GM19438 (cell line): ENCODE measurements around the gene ACSS3.

Source experiments
- ATAC-seq: cut with Tn5 transposase; IDR thresholded peaks from one replicate; pipeline ENCODE4 v1.9.1; 2021; ENCODE audit warnings: low read depth; ENCODE audit not compliant: unreplicated experiment

Gene ACSS3

DNA sequence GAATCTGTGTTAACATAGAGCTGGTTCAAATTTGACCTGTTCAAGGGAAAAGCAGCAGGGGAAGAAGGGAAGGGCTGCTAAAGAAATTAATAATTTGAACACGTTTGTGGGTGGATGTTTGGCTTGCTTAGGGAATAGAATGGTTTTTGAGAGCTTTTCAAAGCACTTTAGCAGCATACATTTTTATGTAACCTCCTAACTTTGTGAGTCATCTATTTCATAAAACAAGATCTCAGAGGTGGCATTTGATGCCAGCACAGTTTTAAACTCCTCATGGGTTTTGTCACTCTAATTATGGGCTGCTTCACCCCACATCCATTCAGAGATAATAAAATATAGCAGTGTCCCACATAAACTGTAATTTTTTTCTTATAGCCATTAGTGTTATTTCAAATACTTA, 143.8 kb downstream of the ACSS3 start:
- no peak for ATAC-seq

DNA sequence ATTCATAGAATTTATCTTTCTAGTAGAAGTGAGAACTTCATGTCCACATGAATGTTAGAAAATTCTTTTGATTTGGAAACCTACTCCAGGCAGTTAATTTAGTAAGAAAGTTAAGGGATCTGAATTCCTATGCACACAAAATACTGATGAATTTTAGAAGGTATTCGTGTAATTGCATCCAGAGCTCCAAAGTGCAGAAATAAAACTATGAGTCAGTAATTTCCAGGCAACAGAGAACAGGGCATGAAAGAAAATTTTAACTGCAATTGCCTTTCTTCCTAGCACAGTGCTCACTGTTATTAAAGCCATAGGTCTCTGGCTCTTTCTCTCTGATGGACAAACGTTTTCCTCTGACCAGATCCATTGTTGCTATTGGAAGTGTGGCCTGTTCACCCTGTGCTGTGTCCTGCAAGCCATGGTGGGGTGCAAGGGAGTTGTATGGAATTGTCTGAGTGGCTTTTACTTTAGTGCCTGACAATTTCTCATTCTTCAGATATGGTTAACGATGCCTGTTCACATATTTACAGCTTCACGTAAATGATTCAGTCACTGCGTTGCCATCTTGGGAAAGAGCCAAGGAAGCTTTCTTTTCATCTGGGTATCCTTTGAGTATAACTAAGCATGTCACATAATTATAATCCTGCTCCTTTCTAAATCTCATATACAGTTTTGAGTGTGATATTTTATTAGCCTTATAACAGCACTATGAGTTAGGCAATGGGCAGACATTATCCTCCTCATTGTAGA, 145.1 kb downstream of the ACSS3 start:
- no peak for ATAC-seq

DNA sequence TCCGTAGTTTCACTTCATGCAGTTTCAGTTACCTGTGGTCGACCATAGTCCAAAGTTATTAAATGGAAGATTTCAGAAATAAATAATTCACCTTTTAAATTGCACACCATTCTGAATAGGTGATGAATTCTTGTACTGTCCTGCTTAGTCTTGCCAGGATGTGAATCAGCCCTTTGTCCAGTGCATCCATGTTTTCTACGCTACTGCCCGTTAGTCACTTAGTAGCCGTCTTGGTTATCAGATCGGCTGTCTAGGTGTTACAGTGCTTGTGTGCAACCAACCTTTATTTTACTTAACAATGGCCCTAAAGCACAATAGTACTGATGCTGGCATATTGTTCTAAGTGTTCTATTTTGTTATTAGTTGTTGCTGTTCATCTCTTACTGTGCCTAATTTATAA, 146.7 kb downstream of the ACSS3 start:
- ATAC-seq: no peak

DNA sequence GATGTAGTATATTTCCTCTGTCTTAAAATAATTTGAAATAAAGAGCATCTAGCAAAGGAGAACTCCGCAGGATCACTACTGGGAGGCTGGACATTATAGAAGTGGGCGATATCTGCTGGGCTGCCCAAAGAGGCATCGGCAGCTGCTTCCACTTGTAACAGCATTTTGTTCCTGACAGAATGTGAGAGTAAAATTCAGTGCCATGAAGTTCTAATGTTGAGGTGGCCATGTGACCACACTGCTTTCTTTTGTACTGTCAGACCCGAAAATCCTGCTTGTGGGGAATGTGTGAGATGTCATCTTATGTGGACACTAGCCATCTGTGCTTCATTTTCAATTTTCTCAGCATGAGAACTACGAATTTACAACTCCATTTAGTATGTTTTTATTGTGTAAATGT, 151.9 kb downstream of the ACSS3 start:
- no peak for ATAC-seq

DNA sequence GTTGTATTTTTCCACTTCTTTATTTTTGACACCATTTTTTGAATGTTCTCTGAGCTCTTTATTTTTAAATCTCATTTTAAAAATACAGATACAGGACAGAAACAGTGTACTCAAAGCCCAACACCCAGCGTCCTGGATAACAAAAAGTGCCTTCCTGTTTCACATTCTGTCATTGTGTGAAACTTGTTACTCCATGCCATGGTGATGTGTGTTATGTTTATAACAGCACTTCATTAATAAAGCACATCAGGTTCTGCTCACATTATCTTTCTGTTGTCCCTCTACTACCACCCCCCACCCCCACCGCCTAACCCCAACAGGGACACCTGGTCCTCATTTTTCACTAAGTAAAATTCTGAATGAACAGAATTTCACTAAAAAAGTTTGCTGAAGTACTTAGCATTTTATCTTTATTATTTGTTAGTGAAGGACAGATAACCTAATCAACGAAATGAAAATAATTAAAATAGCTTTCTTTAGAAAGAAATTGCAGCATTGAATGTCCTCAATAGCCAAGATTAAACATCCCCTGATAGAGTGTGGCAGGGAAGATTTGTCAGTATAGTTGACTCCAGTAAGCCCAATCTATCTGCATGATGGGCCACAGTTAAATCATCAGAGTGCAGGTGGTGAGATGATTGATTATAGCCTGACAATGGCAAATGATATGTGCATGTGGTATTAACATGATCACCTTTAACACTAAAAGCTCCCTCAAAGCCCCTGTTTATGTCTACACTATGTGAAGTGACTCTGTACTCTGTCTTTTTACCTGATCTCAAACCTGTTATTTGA, 153.9 kb downstream of the ACSS3 start:
- no peak for ATAC-seq

DNA sequence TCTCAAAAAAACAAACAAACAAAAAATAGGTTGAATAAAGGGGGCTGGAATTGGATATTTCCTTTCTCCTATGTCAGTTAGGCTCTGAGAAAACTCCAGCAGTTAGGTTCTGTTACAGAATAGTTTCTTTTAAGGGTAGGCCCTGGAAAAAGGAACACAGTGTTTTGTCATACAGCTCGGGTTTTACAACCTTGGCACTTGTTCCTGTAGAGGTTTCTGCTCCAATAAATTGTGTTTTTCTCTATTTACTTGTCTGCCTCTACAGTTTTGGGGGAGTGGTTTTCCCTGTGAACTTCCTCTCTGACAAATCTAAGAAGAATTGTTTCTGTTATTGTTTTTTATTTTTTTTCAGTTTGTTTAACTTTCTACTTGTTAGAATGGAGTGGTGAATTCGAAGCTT, 167.6 kb downstream of the ACSS3 start:
- ATAC-seq: no peak

DNA sequence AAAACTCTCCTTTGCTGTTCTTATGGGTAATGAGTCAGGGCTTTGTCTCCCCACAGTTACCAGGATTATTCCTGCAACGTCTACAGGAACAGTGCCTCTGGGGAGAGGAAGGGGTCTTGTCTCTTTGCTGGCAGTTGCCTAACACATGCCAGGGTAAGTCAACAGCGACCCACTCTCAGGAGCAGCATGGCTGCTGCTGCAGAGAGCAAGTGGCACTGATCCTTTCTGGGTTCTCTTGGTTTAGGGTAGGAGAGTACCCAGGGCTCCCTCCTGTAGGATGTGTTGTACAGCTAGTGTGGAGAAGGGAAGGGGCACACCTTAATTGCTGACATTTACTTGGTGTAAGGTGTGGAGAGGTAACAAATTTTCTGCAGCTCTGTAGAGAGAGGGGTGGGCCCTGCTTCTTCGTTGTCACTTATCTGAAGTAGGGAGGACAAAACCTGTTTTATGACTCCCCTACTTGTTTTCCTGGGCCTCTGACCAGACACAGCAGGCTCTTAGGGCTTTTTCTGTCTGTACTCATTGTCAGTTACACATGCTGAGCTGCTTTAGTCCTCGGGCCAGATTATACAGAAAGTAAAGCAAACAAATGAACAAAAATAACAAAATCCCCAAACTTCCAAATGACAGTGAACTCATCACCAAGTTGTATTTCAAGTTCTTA, 168.2 kb downstream of the ACSS3 start:
- no peak for ATAC-seq

DNA sequence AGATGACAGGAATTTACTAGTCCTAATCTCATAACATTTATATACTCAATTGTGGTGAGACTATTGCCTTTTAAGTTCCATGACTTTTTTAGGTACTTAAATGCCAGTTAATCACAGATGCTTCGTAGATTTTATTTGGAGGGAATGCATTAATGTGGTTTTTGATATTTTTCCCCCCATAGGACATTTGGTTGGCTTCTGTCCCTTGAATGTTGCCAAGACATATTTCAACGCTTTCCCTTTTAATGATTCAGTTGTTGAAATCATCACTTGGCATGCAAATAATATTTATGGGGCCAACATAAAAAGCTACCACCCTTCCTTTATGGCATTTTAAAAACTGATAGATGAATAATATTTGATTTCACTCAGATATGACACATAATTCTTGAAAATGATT, 172.1 kb downstream of the ACSS3 start:
- ATAC-seq: no peak

DNA sequence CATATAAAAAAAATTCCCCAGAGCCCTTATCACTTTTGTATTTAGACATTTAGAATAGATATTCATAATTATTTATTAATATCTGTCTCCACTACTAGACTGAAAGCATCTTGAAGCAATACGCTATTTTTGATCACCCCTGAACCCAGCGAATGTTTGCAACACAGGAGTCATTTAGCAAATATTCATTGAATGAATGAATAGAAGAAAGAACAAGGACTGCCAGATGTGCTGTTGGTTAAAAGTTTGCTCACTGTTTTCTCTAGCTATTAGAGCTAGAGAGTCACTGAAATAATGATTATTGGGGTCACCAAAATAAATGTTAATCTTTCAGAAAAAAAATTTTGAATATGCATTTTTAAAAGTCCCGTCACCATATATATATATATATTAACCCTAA, 174.3 kb downstream of the ACSS3 start:
- ATAC-seq: no peak

DNA sequence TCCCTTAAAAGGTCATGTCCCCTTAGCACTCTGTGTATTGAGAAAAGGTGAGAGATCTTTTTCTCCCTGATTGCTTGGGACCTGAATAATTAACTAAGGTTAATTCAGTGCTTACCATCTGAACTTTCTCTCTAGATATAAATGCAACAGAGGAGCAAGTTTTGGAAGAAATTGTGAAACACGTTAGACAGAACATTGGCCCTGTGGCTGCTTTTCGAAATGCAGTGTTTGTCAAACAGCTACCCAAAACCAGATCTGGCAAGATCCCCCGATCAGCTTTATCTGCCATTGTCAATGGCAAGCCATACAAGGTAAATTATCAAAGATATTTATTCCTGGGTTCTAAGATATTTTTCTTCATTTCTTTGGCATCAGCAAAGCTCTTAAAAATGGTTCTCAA, 175.5 kb downstream of the ACSS3 start:
- ATAC-seq: no peak

DNA sequence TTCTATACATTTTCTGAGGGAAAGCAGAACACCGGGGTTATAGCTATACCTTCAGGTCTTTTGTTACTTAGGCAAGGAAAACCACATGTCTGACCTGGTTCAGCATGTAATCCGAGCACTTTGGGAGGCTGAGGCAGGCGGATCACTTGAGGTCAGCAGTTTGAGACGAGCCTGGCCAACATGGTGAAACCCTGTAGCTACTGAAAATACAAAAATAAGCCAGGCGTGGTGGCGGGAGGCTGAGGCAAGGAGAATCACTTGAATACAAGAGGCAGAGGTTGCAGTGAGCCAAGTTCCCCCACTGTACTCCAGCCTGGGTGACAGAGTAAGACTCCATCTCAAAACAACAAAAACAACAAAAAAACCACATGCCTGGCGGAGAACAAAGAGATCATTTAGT, 177.6 kb downstream of the ACSS3 start:
- ATAC-seq: no peak

DNA sequence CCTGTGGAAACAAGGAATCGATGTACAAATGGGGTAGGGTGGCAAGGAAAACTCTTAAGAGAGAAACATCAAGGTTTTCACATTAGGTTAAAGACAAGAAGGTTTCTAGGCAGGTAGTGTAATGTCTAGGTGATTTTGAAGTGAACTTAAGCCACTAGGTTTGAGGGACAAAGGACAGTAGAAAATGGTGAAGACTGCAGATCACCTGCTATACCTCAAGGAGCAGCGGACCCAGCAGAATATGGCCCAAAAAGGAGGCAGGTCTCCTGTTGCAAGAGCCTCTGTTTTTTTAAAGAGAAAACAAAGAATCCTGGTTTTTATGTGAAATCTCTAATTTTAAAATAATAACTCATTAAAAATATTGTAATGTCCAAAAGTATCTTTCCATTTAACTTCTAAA, 178.1 kb downstream of the ACSS3 start:
- ATAC-seq: no peak

DNA sequence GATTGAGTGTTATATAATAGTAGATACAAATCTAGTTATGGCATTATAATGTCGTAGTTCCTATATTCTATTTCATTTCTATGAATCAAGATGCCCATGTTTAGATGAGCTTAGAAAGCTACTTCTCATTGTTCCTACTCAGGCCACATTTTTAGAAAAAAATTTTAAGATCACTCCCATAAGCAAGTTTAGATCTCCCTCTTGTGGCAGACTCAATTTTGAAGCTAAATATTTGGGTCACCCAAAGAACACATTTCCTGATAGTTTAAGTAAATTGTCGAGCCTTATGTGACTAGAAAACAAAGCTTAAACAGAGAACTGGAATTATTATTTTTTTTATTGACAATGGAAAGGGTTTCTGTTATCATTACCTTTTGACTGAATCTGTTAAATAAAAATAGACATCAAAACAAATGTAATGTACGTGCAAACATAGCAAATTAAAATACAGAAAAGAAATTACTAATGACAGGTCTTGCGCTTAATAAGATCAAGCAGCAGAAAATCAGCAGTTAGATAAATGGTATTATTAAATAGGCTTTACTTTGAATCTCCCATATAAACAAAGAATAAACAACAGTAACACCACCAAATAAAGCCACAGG, 180.2 kb downstream of the ACSS3 start:
- no peak for ATAC-seq

DNA sequence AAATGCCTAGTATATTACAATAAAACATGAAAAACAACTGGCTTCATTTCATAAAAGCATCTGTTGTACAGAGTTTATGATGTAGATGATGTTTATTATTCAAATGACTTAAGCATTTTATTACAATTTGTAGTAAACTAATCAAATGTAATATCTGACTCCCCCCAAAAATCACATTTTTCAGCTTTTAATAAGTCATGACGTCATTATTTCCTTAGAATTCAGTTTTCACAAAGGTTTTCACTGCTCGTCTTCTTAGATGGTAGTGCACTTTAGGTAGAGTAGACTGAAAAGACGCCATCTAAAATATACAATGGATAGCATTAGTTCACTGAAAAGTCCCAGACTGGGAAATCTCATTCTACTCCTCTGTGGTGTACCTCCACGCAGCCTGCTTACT, 181.5 kb downstream of the ACSS3 start:
- ATAC-seq: no peak

DNA sequence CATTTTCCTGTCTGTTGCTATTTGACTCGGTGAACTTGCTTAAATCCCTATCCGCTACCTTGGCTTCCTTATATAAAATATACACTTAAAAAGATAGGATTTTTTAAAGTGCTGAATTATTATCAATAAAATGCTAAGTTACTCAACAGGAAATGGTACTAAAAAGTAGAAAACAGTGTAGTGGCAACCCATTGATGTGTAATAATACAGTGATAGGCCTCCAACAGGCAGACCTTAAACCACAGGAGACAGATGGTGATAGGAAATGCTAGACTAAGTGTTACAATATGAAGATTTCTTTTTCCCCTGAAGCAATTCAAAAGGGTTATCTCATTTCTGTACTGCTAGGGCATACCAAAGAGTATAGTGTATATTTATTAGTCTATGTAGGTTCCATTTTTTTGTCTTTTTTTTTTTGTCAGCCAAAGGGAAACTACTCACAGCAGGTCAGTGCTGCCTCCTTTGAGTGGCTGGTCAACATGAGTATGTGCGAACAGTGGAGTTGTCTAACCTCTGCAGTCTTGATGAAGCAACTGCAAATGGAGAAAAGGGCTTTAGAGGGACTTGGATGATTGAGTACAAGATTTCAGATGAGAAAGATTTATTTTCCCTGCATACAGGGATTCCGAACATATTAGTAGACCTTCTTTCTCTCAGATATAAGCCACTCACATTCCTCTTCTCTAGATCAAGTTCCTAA, 183.8 kb downstream of the ACSS3 start:
- no peak for ATAC-seq

DNA sequence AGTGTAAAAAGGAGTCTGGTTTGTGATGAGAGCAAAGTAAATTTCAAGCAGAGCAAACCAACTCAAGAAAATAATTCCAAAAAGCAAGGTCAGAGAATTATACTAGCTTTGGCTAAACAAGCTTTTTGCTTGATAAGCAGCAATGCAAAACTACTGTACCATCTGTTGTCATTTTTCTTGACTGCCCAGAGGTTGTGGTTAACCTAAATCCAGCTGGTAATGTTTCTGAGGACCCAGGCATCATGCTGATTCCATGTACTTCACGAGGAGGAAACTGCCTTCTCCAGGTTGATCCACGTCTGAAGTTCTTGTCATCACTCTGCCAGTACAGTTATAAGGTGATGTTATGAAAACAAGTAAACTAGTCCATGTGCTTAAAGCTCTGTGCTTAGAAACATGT, 185.2 kb downstream of the ACSS3 start:
- ATAC-seq: no peak

DNA sequence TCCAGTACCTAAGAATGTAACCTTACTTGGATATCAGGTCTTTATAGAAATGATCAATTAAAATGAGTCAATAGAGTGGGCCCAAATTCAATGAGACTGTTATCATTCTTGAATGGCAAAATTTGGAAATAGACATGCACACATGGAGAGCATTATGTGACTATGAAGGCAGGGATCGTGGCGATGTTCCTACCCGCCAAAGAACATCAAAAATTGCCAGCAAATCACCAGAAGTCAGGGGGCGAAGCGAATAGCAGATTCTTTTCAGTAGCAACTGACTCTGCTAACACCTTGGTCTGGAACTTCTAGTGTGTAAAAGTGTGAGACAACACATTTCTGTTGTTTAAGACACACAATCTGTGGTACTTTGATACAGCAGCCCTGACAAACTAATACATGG, 192.5 kb downstream of the ACSS3 start:
- no peak for ATAC-seq

DNA sequence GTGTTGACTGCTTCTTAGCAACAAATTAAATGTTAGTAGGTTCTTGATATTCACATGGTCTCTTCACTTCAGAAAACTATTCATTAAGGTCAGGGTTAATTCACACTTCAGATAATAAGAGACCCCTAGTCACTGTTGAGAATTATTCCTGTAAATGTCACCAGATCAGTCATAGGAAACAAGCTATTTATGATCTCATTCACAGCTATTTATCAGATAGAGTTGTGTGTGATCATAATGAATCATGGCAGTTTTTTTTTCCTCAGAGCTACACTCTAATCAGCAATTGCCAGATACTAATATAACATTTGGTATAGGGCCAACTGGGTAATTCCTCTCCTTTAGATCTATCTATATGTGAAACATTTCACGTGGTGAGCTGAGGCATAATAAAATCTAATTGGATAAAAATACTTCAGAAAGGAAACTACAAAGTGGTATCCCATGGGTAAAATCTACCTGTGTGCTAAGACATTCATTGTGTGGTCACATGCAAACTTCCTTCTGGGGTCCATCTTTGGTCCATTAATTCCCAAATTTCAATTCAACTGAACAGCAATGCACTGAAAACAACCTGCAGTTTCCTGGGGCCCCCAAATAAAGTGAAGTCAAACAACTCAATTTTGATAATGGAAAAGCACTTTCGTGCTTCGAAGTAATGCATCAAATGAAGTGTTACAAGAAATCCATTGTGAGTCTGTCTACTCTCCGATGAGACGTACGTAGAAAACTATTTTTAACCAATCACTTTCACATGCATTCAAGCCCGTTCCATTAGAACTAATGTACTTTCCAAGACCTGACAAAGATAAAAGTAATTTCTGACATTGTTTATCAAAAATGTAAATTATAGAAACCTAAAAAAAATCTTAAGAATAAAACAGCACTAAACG, 197.0 kb downstream of the ACSS3 start:
- no peak for ATAC-seq

DNA sequence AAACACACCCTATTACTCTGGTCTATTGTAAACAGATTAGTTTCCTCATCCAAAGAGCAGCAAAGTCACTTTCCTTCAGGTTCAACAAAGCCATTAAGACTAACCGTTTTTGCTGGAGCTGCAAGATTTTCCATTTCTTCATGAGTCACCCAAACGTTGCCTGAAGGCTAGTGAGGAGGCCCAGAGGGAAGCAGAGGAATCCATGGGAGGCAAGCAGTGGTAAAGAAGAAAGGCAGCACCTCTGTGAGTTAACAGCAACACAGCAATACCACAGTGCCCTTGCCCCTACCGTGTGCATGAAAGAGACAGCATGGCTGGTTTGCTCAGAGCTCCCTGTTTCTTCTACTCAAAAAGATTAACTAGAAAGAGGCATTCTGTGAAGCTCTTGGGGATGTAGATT, 206.3 kb downstream of the ACSS3 start:
- no peak for ATAC-seq

DNA sequence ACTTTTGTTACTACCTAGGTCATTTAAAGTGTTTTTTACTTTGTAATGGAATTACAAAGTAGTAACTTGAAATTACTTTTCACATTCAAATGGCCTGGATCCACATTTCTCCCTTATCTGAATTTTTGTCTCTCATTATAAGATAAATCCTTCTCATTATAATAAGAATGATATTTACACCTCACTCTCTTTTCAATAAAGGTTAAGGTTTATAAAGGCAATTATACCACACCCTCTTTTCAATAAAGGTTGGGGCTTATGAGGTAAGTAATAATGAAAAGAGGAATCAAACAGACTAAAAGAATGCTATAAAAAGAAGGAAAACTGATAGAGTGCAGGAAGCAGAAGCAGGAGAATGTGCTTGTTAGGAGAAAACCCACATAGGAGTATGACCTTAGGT, 210.8 kb downstream of the ACSS3 start:
- ATAC-seq: no peak
